NCI-H2227 (cell line): ENCODE results near the gene NKAIN2.
"Not testable (repeated sequence)": the region's sequence is repeated elsewhere in the genome, so short reads cannot be mapped to it uniquely, and the experiment has no call there.

Experiments
- DNase-seq: peaks from one replicate; lab custom pipeline; 2025; ENCODE audit not compliant: unreplicated experiment; lab: John Stamatoyannopoulos, UW

The NKAIN2 gene

DNA sequence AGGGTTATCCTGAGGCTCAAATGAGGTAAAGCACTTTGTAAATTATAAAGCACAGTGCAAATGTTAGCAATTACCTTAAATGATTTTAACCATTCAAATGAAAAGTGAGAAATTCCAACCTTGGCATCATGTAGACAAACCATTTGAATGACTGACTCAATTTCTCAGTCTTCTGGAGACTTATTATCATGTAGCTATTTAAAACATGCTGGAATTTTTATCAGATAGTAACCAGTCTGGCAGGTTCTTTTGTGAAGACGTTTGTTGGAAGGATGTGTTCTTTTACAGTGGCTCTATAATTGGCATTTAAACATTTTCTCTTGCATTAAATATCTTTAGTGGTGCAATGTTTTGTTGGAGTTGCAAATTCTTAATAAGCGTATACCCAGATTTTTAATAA lies 386.6 kb downstream of the NKAIN2 start:
- DNase-seq: no peak

DNA sequence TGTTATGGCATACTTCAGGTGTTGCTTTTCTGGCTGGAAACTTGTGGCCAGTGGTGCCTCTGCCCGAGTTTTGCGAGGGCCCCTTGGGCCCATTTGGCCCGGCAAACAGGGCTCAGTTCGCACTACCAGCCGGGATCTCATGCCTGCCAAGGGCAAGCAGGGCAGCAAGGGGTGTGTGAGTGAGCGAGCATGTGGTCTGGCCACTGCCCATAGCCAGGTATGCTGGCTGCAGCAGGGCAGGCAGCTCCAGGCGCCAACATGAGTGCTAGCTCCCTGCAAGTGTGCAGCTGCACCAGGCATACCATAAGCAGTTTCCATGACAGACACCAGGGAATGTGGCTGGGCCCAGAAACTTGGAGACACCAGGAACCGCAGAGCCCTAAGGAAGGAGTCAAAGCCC lies 389.5 kb downstream of the NKAIN2 start:
- no peak for DNase-seq

DNA sequence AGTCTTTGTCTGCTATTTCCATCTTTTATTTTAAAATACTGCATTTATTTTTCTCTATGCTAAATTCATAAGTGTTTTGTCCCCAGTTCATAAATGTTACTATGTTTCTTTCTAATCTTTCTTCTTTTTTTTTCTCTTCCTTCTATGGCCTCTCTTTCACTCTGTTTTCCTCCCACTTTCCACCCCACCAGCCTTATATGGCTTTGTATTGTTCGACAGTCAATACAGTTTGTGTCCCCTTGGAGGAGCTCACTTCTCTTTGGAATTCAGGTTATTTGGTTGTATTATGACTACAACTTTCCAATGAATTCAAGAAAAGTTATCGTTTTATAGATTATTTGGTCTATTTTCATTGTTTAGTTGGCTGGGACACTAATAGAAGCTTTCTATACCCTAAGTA lies 393.5 kb downstream of the NKAIN2 start:
- no peak for DNase-seq

DNA sequence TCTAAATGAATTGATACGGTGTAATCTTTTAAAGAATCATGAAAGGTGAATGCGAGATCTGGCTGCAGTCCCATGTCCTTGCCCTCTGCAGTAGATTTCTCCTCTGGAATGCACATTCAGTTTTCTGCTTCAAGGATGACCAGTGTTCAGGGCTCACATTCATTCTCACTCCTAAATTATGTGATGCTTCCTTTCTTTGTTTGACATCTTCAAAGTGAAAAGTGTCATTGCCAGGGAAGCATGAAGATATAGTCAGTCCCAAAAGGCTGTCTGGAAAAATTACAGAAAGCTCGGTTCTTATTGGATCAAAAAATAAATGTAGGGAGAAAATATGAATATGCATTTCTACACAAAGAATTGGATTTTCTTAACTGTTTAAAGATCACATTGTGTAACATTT lies 395.6 kb downstream of the NKAIN2 start:
- DNase-seq: no peak

DNA sequence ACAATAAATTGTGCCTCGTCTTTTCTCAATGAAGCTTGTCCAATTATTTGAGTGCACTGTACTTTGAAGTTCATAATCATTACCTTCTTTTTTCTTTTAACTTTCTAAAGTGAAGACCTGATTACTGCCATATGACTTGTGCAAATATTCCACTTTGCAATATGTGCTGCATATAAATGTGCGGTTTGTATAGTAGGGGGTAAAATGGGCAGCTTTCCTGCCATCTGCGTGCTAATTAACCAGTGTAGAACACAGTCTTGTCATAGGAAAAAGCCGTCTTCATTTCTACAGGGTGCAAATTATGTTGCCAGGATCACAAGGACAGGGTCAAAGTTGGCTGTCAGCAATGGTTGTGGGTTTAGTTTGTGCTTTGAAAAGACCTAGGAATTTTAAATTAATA lies 397.0 kb downstream of the NKAIN2 start:
- DNase-seq: no peak

DNA sequence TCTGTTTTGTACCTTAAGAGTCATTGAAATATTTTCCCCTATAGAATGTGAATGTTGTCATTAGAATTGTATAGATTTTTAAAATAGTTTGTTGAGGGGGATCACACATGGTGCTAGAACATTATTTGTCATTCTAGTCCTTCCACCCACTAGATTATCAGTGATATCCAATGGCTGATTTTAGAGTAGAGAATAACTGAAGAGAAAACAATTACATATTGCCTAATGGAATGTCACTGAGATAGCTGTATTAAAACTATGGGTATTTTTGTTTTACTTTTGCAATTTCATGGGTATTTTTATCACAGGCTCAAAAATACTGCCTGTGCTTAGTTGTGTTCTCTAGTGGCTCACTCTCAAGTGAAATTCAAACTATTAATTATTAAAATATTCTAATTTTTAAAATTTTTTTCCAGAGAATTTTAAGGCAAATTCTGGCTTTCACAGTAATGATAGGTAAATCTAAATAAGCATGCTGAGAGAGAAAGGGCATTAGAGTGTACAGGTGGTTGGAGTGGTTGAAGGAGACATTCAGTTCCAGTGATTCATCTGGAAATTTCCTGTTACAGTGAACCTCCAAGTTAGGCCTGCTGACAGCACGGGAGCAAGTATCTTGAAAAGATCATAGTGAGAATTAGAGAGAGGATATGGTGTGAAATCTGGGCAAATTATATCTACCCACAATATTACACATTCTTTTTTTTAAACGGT lies 399.6 kb downstream of the NKAIN2 start:
- no peak for DNase-seq

DNA sequence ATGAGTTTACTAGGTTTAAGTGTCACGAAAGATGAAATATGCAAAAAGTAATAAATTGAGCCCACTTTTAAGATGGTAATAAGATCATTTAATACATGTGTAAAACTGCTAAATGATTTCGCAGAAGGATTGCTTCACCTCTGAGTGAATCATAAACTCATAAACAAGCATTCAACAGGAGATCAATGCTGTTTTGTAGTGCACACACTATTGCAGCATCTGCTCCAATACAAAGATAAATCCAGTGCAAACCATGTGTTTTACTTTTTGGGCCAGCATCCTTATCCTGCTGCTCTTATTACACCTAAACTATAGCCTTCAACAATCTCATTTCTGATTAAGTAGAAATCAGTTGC lies 400.1 kb downstream of the NKAIN2 start:
- no peak for DNase-seq

DNA sequence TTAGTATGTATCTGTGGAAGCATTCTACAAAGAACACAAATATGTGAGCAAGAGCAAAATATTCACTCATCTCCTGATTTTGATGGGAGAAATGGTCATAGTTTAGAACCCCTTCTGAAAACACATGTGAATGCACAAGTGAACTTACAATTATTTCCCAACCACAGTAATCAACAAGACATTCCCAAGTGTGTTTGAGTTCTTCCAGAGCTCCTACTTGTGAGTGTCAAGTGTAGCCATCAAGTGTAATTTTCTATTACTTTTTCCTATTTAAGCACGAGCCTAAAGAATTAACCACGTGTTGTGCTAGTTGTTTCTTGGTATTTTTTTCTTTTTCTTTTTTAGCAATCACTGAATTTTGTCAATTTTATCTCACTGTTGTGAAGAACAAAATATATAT lies 402.3 kb downstream of the NKAIN2 start:
- DNase-seq: peak; percentile 6

DNA sequence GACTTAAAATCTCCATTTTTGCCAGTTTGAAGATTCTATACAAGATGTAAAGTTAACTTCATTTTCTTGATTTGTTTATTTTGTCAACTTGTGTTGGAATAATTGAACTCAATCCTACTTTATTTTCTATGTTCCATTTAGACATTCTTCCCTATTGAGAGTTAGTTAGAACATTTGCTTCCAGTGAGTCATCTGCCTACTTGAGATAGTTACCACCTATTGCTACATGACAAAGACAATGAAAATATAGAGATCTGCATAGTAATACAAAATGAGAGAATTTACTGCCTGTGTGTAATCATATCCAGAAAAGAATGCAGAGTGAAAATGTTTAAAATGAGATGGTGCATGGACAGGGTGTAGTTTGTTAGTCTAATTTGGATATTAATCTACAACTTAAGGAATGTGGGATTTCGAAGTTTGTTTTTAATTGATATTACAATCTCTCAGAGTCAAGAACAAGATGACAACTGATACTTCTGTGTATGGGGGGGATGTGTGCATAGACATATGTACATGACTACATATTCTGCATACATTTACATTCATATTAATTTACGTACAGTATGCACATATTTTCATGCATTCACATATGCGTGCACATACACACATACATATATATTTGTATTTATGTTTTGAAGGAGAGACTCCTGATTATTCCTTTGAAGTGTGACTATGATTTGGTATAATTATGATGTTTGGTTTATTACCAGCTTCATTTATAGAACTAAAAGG lies 420.1 kb downstream of the NKAIN2 start:
- DNase-seq: no peak

DNA sequence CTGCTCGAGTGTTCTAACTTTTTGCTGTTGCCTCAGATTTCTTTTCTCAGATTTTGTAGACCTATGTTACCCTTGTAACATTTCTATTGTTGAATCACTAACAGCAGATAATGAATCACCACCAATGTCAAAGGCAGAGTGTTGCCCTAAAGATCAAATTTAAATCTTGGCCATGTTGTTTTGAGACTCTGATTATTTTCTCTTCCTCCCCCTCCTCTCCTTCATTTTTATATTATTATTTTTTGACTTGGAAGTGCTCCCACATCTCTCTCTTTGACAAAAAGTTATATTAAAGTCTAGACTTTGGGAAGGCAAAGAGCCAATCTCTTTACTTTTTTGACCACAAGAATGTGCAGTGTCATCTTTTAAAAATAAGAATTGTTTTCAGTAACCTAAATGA lies 422.7 kb downstream of the NKAIN2 start:
- no peak for DNase-seq

DNA sequence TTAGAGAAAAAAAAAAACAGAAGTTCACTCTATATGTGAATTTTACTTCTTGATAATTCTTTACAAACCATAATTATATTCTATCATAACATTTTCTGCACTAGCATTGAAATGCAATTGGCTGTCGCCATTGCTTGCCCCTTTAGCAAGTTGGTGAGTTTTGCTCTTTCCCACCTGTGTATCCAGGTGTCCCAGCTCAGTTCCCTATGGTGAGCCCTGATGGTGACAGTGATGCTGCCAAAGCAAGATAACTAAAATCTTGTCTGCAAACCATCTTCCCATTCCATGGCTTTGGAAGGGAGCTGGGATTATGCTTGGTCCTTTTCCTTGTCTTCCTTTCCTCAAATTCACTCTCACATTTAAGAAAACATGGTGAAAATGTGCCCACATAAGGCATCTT lies 429.6 kb downstream of the NKAIN2 start:
- DNase-seq: no peak

DNA sequence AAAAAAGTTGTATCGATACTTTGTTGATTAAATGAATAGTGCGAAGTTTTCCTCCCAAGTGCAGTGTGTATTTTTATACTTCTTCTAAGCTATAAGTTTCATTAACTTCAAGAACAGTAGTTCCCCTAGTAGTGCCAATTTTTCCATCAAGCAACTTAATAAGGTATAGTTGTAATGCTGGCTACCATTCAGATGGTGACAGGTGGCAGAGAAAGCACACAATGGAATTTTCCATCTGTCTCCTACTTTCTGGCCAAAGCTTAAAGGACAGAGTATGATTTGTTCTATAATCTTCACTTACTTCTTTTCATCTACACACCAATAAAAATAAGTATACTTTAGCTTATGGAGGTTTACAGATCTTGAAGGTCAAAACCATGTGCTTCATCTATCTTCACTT lies 431.1 kb downstream of the NKAIN2 start:
- no peak for DNase-seq

DNA sequence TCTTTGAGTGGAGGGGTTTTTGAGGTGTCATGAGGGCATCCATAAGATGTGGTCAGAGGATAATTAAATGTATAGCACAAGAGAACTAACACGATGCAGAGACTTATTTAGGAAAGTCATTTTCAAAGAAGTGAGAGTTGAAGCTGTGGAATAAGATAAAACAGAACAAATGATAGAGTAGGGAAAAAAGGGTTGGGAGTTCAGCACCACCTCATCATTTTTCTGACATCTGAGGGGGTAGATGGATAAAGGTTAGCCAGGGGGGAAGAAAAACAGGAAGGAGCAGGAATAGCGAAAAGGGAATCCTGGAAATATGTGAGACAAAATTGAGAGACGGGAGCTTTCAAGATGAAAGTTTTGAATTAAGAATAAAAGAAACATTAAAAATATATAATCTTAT lies 434.2 kb downstream of the NKAIN2 start:
- no peak for DNase-seq

DNA sequence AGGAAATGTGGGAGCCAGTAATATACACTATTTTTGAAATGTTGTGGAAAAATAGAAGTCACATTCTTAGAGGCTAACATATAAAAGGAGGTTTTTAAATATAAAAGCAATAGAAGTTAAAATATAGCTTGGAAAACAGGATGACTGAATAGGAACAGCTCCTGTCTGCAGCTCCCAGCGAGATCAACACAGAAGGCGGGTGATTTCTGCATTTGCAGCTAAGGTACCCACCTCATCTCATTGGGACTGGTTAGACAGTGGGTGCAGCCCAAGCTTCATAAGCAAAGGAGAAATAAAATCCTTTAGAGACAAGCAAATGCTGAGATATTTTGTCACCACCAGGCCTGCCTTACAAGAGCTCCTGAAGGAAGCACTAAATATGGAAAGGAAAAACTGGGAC lies 434.7 kb downstream of the NKAIN2 start:
- not testable (repeated sequence) for DNase-seq

DNA sequence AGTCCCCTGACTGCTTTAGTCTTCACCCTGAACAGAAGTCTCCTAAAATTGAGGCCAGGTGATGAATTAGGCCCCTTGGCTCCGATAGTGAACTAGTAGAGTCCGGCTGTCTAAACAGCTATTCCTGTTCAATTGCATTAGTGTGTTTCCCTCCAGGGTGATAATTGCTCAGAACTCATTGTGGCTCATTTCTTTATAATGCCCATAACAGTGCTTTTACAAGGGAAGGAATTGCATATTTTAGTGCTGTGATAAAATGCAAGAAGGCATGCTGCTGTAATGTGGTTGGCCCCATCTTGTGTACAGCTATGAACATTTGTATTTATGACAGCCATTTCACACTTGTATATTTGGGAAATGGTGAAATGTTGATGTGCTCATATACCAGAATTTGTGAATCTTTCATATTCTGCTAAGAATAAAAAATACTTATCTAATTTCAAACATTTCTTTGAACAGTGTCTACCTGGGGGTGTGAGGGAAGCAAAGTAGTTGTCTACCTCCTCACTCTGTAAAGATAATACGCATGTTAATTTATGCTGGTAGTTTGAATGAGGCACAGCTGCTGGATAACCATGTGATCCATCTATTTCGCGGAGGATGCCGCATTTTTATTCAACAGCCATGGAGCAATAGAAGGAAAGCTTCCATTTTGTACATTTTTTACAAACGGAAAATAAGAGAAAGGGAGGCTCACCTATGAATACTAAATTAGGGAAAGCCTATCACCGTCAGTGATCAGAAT lies 451.4 kb downstream of the NKAIN2 start:
- no peak for DNase-seq

DNA sequence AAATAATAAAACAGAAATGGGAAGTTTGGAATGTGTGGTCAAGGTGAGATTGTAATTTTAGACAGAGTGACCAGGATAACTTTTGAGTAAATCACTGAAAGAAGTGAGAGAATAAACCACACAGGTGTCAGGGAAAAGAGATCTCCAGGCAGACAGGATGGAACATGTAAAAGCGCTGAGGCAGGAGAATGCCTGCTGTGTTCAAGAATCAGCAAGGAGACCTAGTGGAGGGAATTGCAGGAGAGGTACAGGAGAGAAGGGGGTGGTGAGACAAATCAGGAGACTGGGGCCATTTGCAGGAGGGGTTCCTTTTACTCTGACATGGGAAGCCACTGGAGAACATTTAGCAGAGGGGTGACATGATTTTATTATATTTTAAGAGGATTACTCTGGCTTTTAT lies 456.7 kb downstream of the NKAIN2 start:
- DNase-seq: no peak

DNA sequence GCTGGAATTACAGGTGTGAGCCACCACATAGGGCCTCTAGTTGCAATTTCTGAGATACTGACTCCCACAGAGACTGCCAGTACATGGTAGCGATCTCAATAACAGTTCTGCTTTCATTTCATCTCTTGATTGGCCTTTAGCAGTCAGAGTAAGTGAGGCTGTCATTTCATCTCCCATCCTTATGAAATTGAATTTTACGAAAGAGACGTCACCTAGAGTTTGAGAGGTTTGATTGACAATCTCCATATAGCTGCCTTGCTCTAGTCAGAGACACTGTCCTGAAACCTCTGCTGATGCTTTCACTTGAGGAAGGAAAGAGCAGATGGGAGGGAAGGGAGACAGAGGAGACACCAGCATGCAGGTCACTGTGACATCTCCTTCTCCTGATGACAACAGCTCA lies 466.1 kb downstream of the NKAIN2 start:
- no peak for DNase-seq

DNA sequence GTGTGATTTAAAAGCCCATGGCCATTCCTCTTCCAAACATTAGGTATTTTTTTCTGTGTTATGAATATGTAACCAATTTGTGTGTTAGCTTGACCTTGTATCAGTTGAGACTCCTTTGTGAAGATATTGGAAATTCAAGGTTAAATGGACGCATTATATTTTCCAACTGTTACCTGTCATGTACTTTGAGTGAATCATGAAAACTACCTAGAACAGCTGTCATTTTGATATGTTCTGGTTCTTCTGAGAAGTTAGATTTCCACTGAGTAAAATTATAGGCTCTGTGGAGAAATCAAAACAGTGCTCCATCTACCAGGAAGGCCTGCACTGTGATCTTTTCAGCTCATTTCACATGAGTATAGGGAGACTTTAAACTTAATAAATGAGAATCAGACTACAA lies 470.0 kb downstream of the NKAIN2 start:
- no peak for DNase-seq

DNA sequence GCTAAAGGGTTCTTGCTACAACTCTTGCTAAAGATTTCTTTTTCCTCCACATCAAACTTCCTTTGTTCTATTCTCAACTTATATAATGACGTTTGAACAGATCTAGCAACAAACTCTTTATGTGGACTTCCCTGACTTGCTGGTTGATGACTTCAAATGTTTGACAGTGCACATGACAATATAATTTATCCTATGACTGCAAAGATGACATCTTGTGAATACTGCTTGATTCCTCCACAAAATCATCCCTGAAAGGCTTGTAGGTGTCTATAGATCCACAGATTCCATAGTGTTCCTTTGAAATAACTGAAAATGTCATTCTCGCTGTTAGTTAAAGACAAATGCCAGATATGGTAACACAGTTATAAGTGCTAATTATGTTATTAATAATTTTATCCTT lies 478.9 kb downstream of the NKAIN2 start:
- no peak for DNase-seq

DNA sequence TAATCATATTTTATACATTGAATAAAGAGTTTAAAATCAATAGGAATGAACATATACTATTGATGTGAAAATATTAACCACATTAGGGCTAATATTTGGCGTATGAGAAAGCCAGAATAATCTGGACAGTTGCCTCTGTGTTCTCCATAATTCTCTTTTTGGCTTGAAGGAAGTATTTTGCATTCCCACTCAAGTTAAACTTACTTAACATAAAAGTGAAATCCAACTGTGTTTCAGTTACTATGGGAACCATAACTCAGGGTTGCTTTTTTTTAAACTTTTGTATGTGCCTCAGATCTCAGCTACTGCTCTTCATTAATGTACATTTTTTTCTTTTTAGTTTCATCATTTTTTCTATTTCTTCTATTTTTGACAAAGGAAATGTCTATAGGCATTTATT lies 479.8 kb downstream of the NKAIN2 start:
- DNase-seq: no peak

DNA sequence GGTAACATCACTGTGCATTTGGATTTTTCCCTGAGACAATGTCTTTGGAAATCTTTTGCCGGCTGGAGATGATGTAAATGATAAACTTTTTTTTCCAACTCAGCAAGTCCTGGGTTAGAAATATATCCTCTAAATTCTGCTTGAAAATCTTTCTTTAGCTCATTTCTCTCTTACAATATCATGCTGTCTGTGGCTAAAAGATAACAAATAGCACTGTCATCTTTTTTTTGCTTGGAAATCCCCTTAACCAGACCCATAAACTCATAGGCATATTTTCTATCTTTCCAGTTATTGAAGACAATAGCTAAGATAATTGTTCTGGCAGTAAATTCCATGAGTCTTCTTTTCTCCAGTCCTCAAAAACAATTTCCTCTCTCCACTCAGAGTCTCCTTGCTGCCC lies 481.5 kb downstream of the NKAIN2 start:
- DNase-seq: no peak

DNA sequence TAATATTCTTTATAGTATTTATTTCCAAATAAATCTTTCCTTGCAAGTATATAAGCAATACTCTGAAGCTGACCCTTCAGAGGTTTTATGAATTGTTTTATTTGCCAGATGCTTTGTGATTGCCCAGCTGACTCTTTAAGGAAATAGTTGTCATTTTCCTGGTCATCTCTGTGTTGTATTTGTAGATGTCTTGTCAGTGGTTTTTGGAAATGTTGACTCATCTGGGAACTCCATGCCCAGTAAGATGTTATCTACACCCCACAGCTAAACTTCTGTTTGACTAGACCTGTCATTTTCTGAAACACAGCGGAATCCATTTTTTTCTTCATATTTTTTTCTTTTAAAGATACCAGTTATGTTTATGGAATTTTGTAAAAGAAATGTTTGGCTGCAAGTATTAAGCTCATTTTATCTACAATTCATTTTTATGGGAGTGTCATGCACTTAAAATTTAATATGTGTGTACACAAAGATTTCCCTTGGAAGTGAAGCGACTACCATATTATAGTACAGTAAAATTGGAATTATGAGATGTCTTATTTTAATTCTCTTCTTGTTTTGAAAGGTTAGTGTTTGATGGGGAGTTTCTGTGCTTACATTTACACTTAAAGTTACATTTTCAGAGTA lies 491.0 kb downstream of the NKAIN2 start:
- DNase-seq: no peak
